COLO829 (cell line): ENCODE data around the gene HDGF.

Experiments used
- DNase-seq: peaks from one replicate; pipeline ENCODE4 v3.0.0; 2012; ENCODE audit warnings: low spot score

Gene HDGF

DNA sequence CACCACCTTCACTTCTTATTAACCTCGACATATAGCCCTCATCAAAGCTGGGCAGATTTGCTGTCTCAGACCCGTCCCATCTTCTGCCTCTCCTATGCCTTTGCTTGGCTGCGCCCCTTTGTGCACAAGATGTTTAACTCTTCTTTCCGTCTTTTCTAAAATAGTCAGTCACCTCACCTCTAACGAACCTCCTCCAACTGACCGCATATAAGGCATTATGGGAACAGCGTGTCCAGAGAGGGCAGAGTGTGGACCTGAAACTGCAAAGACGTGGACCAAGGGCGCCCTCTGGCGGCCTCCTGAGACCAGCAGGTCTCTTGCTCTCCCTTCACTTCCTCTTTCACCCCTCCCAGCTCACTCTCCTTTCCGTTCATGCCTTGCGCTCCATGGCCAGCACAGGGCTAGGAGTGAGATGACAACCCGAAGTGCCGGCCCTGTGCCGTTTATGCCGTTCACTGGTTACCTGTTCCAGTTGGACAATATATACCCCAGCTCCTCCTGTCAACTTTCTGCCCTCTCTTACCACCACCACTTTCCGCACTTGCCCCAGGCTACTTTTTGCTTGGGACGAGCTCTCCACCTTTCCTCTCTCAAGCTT is 25.7 kb downstream of the HDGF start:
- DNase-seq, result peak; percentile 94

DNA sequence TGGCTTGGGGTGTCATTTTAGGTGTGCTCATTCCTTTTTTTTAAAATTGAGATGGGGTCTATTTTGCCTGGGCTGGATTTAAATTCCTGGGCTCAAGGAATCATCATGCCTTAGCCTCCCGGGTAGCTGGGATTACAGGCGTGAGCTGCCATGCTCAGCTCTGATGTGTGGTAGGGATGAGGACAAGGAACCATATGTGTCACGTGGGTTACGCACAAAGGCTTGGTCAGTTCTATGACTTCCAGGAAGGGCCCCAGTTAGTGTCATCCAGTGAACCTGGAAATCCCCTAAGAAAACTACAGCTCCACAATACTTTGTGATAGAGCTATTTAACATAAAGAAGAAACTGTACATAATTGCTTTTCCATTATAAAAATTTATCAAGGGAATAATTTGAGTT is 29.9 kb downstream of the HDGF start:
- DNase-seq, result no peak

DNA sequence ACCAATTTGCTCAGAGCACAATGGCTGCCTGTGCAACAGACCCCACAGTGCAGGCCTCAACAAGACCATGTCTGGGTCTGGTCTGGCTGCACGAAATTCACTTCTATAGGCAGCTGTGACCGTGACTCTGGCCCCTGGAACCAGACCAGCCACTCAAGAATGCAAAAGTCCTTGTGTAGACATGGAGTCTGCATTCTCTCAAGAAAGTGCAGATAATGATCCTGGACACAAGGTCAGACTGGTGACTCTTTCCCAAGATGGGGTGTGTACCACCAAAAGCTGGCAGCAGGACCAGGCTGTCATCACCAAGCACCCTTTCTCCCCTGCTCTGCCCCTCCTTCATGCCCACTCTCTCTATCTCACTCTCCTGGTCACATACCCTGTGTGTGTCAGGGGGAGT is 30.3 kb downstream of the HDGF start:
- no peak for DNase-seq

DNA sequence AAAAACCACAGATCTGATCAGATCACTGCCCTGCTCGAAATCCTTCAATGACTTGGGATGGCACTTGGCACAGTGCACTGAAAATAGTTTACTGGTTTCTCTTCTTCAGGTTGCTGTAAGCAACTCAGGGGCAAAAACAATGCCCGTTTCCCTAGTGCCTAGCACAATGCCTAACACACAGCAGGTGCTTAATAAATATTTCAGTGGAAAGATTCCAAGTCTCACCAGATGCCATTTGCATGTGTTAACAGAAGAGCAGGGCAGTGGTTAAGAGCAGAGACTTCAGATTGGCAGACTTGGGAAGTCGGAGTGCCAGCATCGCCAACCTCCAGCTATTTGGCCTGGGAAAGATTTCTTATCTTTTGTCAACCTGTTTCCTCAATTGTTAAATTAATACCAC is 34.1 kb downstream of the HDGF start:
- no peak for DNase-seq

DNA sequence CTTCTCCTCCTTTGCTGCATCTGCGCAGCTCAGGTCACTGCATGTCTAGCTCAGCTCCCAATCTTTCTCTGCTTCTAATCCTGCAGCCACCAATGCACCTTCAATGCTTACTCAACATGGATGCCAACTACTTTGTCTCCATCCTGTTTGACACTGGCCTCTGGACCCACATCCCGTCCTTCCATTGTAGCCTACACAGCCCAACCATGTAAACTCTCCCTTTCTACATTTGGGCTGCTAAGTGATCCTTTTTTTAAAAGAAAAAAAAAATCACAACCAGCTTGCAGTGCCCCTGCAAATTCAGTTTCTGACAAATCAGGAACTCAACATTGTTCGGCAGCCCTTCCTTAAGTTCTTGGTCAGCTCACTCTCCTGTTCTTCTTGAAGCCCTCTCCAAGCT is 36.6 kb downstream of the HDGF start:
- no peak for DNase-seq

DNA sequence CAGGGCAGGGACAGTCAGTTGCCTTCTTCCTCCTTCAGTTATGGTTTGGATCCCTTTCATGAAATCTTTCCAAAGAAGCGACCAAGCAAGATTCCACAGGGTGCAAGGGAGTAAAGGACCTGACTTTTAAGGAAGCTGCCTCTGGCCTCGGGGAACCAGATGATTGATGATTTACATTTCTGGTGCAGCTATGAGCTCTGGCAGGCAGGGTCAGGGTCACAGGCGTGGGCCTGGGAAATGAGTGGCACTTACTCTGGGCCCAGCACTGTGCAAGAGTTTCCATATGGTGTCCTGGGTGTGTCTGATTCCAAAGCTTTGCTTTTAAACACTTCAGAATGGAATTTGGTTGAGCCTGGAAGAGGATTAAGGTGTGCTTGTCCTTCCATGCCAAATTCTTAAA is 38.8 kb downstream of the HDGF start:
- no peak for DNase-seq

- no peak for DNase-seq
These were observed 40.3 kb downstream of the HDGF start for GRCh38 chr1:156711011-156711817.

DNA sequence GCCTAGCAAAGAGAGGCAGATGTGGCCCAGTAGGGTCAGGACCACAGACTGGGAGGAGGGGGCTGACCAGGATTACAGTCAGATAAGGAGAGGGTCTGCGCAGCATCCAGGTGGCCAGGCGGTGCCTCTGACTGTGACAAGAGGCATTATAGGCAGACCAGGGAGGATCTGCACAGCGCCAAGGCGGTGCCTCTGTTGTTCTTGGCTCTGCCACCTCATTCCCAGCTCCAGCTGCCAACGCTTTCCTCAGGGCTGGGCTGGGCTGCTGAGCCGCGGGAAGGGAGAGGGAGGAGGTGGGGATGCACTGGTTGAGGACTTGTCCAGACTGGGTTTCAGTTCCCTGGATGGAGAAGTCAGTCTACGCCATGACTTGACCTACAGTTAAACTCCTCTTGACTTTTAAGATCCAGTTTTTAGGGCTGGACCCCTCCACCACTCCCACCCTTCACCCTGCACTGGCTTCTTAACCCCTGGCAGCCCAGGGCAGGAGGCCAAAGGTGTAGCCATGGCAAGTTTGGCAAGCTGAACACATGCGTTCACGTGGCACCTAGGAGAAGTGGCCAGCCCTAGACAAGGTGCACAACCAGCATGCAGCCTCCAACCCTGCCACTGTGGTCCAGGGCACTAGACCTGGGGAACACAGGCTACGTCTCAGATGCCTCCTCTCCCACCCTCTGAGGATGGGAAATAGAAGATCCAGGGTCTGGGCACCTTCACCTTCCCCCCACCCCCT is 41.6 kb downstream of the HDGF start:
- no peak for DNase-seq

DNA sequence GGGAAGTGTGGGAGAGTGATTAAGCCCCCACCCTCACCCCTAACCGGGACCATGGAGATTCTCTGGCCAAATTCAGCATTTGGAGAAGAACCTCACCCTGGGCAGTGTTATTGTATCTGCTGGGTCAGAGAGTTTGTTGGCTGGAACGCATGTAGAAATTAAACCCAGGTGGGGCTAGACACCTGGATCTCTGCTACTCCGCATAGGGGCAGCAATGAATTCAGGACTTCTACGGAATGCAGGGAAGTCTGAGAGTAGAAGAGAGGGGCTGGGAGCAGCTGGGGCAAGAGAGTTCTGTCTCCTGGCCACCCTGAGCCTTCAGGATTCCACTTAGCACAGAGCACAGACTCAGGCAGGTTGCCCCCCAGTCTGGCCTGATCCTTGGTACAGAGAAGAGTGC is 42.4 kb downstream of the HDGF start:
- DNase-seq, result no peak

- DNase-seq, result no peak
These were observed 43.2 kb downstream of the HDGF start for GRCh38 chr1:156708218-156708661.

GRCh38 chr1:156707417-156708217 is 43.9 kb downstream of the HDGF start:
- DNase-seq, result no peak

- DNase-seq, result no peak
These were observed 44.6 kb downstream of the HDGF start for GRCh38 chr1:156706657-156707416.

DNA sequence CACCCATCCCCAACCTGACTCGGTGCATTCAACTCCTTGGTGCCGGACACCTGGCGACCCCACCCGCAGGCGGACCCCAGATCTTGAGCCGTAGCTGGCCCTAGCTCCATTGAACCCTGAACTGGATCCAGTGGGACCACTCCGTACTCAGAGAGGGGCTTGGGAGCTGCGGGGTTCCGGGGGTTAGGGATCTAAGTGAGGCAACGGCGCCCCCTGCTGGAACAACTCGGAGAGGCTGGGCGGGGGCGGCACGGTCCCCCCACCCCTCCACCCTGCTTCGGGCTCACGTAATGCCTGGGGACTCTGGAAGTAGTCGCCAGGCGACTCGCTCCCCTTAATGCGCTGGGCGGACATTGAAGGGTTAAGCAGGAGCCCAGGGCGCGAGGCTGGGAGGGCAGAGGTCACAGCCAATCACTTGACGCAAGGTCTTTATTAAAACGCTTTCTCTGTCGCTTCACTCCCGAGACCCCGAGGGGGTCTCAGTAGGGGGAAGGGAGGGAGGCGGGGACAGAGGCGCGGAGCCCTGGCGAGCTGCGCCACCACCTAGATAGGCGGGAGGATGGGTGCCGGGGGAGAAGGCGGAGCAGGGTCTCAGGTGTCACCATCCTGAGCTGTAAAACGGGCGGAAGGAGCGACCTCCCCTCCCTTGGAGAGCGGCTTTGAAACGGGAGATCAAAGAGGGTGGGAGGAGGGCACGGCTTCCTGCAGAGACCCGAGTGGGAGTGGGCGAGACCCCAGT is 45.4 kb downstream of the HDGF start:
- DNase-seq, result peak; percentile 51

- no peak for DNase-seq
These were observed 46.1 kb downstream of the HDGF start, which contains the start of gene CRABP2 for GRCh38 chr1:156705321-156705917. TSS of gene CRABP2 (minus strand) at chr1:156705583. CDS start at chr1:156705446, 137 bp downstream.

DNA sequence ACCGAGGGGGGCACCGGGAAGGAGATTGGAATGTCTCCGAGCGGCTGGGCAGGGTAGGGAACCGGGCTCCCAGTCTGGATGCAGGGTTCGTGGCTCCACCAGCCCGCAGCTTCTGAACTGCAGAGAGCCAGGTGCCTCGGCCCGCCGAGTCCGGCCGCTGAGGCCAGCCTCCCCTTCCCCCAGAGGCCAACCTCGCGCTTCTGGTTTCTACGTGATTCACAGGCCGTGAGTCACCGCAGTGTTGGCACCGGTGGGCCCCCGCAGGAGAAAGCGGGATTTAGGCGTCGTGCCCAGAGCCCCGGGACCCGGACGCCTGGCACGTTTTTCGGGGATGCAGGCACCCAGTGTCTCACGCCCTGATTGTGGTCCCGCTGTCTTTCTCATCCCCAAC is 46.5 kb downstream of the HDGF start:
- DNase-seq, result no peak

- DNase-seq, result no peak
These were observed 47.2 kb downstream of the HDGF start for GRCh38 chr1:156704166-156704711.

- no peak for DNase-seq
These were observed 47.7 kb downstream of the HDGF start for GRCh38 chr1:156703741-156704140.

DNA sequence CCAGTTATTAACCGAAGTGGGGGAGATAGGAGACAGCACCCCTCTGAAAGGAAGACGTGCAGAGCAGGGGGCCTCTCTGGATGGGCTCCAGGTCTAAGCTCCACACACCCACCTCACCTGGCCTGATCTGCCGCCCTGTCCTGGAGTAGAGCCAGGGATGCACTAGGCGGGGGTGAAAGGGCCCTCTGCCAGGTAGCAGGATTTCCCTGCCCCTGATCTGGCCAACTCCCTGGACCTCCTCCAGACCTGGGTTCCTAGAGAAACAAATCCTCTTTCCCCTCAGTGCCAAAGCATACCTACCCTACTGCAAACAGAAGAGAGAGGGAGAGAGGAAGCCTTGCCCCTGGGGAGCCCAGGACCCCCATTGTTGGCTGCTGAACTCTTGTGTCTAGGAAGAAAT is 48.1 kb downstream of the HDGF start:
- no peak for DNase-seq

DNA sequence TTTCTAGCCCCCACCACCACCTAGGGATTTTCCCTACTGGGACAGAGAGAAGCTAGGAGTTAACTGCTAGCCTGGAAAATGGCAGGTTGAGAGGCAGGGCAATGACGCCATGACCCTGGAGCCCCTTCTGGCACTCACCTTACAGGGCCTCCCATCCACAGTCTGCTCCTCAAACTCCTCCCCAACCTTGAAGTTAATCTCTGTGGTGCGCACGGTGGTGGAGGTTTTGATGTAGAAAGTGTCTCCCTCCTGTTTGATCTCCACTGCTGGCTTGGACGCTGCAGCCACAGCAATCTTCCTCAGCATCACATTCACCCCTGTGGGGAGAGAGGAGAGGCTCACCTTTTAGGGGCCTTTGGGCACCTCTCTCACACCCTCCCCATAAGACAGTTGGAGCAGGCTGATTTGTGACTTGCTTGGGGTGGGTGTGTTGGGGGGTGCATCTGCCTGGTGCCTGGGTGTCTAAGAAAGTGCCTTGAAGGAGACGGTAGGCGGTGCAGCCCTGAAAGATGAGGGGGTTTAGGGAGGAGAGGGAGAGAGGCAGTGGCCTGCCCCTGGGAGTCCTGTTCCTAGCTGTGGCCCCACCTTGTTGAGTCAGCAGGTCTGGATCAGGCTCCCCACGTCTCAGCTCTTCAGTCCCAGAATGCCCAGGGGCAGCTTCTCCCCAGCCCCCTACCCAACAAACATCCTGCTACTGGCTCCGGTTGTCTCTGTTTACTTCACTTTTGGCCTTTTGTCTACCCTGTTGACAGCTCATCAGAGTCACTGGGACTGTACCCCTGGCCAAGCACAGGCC is 50.5 kb downstream of the HDGF start:
- DNase-seq, result no peak
